Endothelial cell (in vitro differentiated cells): ENCODE results near the gene CYGB. TPM values are rescaled to one million over a fixed set of nuclear protein-coding genes. Genes with fewer than 3 reads are reported as not detected.

ENCODE experiments used
- DNase-seq: peaks from one replicate; pipeline ENCODE4 v3.0.0; 2021; ENCODE audit warnings: low spot score
- H3K27ac Mint-ChIP-seq: one replicate; pipeline ENCODE4 v1.8.0; 2021; ENCODE audit warnings: mixed read lengths, inconsistent platforms; ENCODE audit not compliant: unreplicated experiment
- H3K27me3 Mint-ChIP-seq: one replicate; pipeline ENCODE4 v1.8.0; 2021; ENCODE audit warnings: mild to moderate bottlenecking, moderate library complexity, mixed read lengths, inconsistent platforms; ENCODE audit not compliant: unreplicated experiment
- H3K36me3 Mint-ChIP-seq: one replicate; pipeline ENCODE4 v1.8.0; 2021; ENCODE audit warnings: mild to moderate bottlenecking, low read depth, mixed read lengths, inconsistent platforms; ENCODE audit not compliant: unreplicated experiment
- H3K4me1 Mint-ChIP-seq: one replicate; pipeline ENCODE4 v1.8.0; 2021; ENCODE audit warnings: mild to moderate bottlenecking, mixed read lengths, inconsistent platforms; ENCODE audit not compliant: unreplicated experiment
- H3K4me3 Mint-ChIP-seq: one replicate; pipeline ENCODE4 v1.8.0; 2021; ENCODE audit warnings: mild to moderate bottlenecking, mixed read lengths, inconsistent platforms; ENCODE audit not compliant: unreplicated experiment
- H3K9me3 Mint-ChIP-seq: one replicate; pipeline ENCODE4 v1.8.0; 2021; ENCODE audit warnings: mixed read lengths, inconsistent platforms; ENCODE audit not compliant: unreplicated experiment
- total RNA-seq: library from RNA; stranded (reverse); fragmentation: NEBNext Ultra II Directional; extraction: Animal tissue kit (Norgen Biotek cat#: 25700); gene quantifications from one replicate; pipeline ENCODE4 v1.2.1, GENCODE V29; 2021; ENCODE audit not compliant: unreplicated experiment
- TF ChIP-seq, protein P1 (sequence below): fragments of 200-600 bp; sonication (generic); IDR thresholded peaks from one replicate; pipeline ENCODE4 v1.5.0; 2021; ENCODE audit warnings: antibody characterized with exemption; ENCODE audit not compliant: unreplicated experiment

The CYGB gene
- total RNA-seq, 1 donor from 2014 or later = 0.51 TPM

DNA sequence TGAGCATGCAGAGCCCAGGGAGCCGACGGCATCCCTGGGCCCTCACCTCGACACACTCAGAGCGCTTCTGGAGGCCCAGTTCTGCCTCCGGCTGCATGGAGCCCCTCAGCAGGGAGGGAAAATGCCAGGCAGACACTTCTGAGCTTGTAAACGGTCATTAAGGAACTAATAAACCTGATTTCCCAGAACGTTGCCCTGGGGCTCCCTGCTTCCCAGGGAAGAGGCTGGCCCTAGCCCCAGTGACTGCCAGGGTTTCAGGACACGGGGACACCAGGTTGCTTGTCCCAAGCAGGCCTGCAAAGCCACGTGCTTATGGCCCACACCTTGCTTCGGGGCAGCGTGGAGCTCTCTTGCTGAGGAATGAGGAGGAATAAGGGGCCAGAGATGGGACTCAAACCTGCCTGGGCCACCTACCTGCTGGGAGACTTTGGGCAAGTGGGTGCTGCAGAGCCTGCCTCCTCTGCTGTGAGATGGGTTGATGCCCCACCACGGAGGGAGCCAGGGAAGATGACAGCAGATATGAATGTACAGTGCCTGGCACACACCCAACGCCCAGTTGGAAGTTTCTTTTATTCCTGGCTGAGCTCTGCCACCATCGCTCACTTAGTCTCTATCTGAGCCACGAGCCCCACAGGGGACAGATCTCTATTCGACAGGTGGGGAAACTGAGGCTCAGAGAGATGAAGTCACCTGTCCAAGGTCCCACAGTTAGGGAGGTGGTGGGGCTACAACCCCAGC, 41.7 kb downstream of the CYGB start:
- no peak overlapping the region for H3K27ac Mint-ChIP-seq

DNA sequence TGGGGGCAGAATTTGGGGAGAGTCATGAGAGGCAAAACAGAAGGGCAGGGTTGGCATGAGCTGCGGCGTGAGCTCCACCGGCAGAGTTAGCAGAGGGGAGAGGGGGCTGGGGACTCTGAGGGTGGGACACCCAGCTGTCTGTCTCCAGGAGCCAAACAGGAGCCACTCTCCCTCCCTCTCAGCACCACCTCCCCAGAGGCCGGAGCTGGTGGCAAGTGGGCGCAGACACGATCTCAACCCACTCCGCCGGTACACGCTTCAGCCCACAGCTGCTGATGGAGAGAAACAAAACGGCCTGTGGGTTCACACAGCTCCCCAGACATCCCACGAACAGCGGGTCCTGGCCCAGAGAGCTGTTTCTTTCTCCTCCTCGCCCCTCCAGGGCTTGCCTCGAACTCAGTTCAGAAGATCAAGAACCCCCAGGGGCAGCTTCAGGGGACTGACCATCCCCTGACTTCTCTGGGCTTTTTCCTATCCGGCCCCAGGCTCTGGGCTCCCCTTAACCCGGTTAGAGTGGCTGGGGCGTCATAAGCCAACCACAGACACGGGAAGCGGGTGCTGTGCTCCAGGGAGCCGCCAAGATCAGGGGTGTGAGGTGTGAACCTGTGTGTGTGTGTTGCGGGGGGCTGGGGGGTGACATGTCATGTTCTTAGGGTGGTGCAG, 43.9 kb downstream of the CYGB start:
- no peak overlapping the region for H3K27ac Mint-ChIP-seq
- peaks cover 35% of the 10 kb centered on the region for H3K4me1 Mint-ChIP-seq
- H3K36me3 Mint-ChIP-seq = no peaks in the 10 kb centered on the region
- no peaks in the 10 kb centered on the region for H3K9me3 Mint-ChIP-seq
- no peak for DNase-seq
- H3K4me3 Mint-ChIP-seq = peak overlapping the region; percentile 29
- TF ChIP-seq, protein P1, sequence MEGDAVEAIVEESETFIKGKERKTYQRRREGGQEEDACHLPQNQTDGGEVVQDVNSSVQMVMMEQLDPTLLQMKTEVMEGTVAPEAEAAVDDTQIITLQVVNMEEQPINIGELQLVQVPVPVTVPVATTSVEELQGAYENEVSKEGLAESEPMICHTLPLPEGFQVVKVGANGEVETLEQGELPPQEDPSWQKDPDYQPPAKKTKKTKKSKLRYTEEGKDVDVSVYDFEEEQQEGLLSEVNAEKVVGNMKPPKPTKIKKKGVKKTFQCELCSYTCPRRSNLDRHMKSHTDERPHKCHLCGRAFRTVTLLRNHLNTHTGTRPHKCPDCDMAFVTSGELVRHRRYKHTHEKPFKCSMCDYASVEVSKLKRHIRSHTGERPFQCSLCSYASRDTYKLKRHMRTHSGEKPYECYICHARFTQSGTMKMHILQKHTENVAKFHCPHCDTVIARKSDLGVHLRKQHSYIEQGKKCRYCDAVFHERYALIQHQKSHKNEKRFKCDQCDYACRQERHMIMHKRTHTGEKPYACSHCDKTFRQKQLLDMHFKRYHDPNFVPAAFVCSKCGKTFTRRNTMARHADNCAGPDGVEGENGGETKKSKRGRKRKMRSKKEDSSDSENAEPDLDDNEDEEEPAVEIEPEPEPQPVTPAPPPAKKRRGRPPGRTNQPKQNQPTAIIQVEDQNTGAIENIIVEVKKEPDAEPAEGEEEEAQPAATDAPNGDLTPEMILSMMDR = no peak
- peaks cover 12% of the 10 kb centered on the region for H3K27me3 Mint-ChIP-seq

More for the DNA sequence above, 41.7 kb downstream of the CYGB start:
- Mint-ChIP-seq H3K4me3 (no peak overlapping the region), H3K4me1 (peaks cover 50% of the 10 kb centered on the region), H3K36me3 (no peaks in the 10 kb centered on the region), H3K27me3 (peaks cover 9% of the 10 kb centered on the region), H3K9me3 (no peaks in the 10 kb centered on the region)
- TF ChIP-seq, protein P1 = no peak
- no peak for DNase-seq

DNA sequence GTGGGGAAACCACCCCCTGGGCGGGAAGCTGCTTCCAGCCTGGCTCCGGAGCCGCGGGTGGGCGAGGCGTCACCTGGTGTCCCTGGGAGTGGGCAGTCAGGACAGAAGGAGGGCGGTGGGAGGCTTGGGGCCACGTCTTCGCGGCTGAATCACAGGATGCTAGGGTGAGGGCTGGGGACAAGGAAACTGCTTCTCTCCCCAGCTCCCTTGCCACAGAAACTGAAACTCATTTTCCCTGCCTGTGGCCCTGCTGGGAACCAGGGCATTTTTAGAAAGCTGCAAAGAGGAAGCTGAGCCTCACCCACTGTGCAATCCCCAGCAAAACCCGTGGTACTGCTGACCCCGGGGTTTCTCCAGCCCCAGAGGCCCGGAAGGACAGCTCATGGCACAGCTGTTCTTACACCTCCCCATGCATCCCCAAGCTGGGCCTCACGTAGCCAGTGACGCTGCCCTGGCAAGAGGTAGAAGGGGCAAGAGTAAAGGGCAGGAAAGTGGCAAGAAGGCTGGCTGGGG, 44.5 kb downstream of the CYGB start:
- Mint-ChIP-seq H3K4me1 (peaks cover 29% of the 10 kb centered on the region), H3K9me3 (no peaks in the 10 kb centered on the region), H3K36me3 (no peaks in the 10 kb centered on the region), H3K27me3 (peaks cover 8% of the 10 kb centered on the region), H3K27ac (no peak overlapping the region), H3K4me3 (peak overlapping the region; percentile 66)
- DNase-seq = no peak
- TF ChIP-seq, protein P1 = no peak

DNA sequence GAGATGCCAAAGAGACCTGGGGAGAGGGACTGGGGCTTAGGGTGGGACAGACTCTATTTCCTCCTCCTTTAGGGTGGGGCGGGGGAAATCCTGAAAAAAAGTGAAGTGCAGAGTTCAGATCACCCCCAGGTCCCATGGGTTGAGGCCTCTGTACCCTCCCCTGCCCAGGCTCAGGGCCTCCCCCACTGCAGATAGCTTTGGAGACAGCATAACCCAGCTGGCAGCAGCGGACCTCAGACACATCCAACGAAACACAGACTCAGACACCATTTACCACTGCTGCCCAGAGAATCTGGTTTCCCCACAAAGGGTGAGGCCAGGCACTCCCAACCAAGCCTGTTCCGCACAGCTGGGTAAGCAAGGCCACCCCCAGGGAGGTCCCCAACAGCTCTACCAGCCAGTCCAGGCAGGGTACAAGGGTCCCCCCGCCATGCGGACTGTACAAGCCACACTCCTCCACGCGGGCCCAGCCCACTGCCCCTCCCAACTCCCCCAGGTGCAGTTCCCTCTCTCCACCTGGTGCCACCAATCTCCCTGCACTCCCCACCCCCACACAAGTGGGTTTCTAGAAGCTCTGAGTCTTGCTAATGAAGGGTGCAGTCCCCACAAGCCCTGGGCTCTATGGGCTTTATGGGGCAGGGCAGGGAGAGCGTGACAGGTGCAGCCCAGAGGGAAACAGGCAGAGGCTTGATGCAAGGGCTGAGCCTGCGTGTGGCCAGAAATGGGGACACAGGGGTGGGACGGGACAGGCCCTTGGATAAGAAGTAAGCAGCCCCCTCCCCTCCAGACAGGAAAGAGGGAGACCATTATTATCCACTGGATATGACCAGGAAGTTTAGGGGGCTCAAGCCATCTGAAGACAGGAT, 45.2 kb downstream of the CYGB start:
- DNase-seq = no peak
- peak overlapping the region; percentile 63 for H3K27ac Mint-ChIP-seq
- peaks cover 10% of the 10 kb centered on the region for H3K27me3 Mint-ChIP-seq
- peak overlapping the region; percentile 66 for H3K4me3 Mint-ChIP-seq
- H3K9me3 Mint-ChIP-seq = no peaks in the 10 kb centered on the region
- TF ChIP-seq, protein P1 = no peak
- peaks cover 22% of the 10 kb centered on the region for H3K4me1 Mint-ChIP-seq
- no peaks in the 10 kb centered on the region for H3K36me3 Mint-ChIP-seq
